Adipose tissue (tissue), 3 donors: ENCODE results near the gene MAP4K2. TPM values are rescaled to one million over a fixed set of nuclear protein-coding genes. Genes with fewer than 3 reads are reported as not detected.

ENCODE experiments used
- H3K27ac ChIP-seq: one replicate; pipeline ENCODE4 v1.5.1; 2013; ENCODE audit warnings: low read depth, low read length
- WGBS, 3 donors: extraction: QIAGEN DNeasy Blood & Tissue Kit; methylation state at CpG; one replicate each; pipeline ENCODE4 v1.1.7; 2013; 5-methylcytosine and 5-hydroxymethylcytosine counted together
- polyA plus RNA-seq, 3 donors: library from polyadenylated mRNA; stranded (reverse); fragments of 200-250 nt; gene quantifications; one replicate each; pipeline ENCODE4 v1.2.3, GENCODE V29; 2013
- donor health status: healthy with polysubstance abuse.
- donor health status: Bipolar disorder and iron deficiency.
- donor health status: healthy.

The MAP4K2 gene
- polyA plus RNA-seq, 3 donors, result 6.4 to 23.2 (median 15.4) TPM

- 88 to 91% (median 89%) methylated on average over 20 to 24 of the region's 24 CpGs for WGBS, 3 donors
- no peak overlapping the region for H3K27ac ChIP-seq
Observed at GRCh38 chr11:64839887-64840782, 37.1 kb upstream of the MAP4K2 start.

- 86 to 91% (median 89%) methylated on average over 13 of the region's 13 CpGs for WGBS, 3 donors
- no peak overlapping the region for H3K27ac ChIP-seq
Observed at GRCh38 chr11:64839335-64839734, 36.3 kb upstream of the MAP4K2 start.

DNA sequence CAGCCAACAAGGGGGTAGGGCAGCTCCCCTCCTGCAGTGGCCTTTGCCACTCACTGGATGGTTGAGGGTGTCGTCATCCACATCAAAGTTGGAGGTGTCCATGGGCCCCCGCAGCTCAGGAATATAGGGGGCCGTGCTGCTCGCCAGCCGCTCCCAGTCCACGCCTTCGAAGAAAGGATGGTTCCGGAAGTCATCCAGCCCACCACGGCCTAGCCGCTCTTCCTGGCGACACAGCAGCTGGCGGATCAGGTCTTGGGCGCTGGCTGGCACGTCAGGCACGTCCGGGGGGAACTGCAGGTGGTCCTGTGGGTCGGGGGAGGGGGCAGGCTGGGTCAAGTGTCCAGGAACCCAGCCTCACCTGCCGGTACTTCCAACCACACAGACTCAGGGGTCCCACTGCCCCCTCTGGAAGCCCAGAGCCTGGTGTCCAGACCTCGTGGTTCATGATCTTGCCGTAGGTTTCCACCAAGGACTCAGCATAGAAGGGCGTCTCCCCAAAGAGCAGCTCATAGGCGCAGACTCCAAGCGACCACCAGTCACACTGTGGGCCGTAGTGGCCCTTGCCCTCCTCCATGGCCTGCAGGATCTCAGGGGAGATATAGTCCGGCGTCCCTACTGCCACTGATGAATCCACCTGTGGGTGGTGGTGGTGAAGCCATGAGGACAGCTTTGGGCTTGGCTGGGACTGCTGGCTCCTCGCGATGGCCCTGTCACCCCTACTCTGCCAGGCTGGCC is 35.8 kb upstream of the MAP4K2 start:
- WGBS, 3 donors, result 91 to 95% (median 93%) methylated on average over 28 of the region's 28 CpGs
- H3K27ac ChIP-seq, result no peak overlapping the region

DNA sequence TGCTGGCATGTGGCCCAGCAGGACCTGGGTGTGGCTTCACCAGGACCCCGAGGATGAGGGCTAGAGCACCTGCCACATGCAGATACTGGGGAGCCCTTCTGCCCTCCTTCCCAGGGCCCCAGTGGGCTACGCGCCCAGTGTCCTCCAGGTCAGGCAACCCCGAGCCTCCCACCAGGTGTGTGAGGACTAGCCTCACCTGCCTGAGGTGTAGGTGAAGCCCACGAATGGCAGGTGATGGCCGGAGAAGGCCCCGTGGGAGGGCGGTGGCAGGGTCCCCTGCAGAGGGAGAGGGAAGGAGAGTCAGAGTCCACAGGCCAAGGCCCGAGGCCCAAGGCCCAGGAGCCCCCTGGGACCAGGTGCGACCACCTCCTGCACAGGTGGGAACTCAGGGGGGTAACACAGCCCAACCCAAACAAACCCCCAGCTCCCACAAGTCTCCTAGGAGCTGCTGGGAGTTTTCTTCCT is 34.9 kb upstream of the MAP4K2 start:
- WGBS, 3 donors, result 91 to 98% (median 91%) methylated on average over 4 to 10 of the region's 10 CpGs
- H3K27ac ChIP-seq, result no peak overlapping the region

DNA sequence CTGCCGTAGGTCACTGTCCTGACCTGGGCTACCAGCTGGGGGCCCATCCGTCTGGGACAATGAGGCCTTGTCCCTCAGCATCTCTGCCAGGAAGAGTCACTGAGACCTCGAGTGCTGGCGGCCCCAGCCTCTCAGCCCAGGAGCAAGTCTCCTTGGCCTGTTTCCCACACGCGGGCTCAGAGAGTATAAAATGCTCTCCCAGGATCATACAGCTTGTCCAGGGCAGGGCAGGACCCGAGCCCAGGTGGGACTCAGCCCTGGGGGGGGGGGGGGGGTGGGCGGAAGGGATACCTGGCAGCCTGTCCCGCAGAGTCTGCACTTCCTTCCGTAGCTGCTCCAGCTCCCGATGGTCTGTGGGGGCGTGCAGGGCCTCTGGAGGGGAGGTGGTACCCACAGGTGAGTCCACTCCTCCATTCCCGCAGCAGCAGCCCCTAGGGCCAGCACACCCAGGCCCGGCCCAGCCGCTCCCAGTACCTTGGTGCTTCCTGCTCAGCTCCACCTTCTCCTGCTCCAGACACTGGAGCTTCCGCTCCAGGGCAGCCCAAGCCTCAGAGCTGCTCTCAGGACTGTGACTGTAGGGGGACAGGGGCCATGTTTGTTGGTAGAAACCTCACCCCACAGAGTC is 33.5 kb upstream of the MAP4K2 start:
- no peak overlapping the region for H3K27ac ChIP-seq
- WGBS, 3 donors, result 80 to 89% (median 86%) methylated on average over 14 to 16 of the region's 16 CpGs

DNA sequence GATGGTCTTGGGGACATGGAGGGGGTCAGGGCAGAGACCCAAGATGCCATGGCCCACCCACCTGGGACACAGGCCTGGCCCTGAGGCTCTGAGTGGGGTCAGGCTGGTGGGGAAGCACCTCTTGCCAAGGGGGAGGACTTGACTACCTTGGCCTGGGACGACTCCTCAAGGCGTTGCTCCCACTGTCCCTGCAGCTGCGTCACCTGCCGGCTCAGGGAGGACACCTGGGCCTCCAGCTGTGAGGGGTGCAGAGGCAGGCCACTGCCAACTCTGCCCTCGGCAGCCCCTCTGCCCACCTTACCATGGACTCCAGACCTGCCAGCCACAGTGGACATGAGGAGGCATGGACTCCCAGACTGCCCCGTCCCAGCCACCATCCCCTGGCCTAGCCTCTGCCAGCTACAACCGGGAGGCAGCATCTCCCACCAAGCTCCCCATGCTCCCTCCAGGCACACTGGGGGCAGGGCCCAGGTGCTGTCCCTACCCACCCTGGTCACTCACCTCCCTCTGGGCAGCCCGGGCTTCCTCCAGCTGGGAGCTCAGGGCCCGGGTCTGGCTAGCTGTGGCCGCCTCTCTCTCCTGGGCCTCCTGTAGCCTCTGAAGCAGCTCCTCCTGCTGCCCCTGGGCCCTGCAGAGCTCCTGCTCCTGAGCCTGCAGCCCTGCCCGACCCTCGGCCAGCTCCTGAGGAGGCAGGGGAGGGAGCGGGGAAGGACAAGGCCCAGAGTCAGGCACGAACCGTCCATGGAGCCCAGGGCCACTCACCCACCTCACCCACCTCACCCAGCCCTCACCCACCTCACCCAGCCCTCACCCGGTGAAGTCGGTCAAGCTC is 32.8 kb upstream of the MAP4K2 start:
- H3K27ac ChIP-seq, result no peak overlapping the region
- 78 to 95% (median 87%) methylated on average over 12 to 17 of the region's 17 CpGs for WGBS, 3 donors

GRCh38 chr11:64834723-64835615 is 32.0 kb upstream of the MAP4K2 start:
- H3K27ac ChIP-seq, result no peak overlapping the region
- WGBS, 3 donors, result 75 to 85% (median 82%) methylated on average over 28 to 29 of the region's 29 CpGs

- WGBS, 3 donors, result 91 to 94% (median 93%) methylated on average over 23 to 25 of the region's 25 CpGs
- no peak overlapping the region for H3K27ac ChIP-seq
Observed at GRCh38 chr11:64834031-64834722, 31.2 kb upstream of the MAP4K2 start.

GRCh38 chr11:64833509-64833908 is 30.5 kb upstream of the MAP4K2 start:
- no peak overlapping the region for H3K27ac ChIP-seq
- WGBS, 3 donors, result 87 to 89% (median 89%) methylated on average over 9 to 10 of the region's 10 CpGs

DNA sequence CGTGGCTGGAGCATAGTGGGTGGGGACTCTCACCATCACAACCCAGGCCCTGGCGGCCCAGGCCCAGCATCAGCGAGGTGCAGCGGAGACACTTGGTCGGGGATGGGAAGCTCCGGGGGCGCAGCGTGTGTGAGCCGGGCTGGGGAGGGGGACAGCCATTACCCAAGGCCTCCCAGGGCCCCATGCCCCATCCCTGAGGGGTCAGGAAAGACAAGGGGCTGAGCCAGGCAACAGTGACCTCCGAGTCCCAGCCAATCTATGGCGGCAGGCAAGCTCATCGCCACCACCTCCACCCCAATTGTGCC is 30.1 kb upstream of the MAP4K2 start:
- 87 to 95% (median 90%) methylated on average over 12 of the region's 12 CpGs for WGBS, 3 donors
- no peak overlapping the region for H3K27ac ChIP-seq

- 92 to 96% (median 93%) methylated on average over 17 to 21 of the region's 21 CpGs for WGBS, 3 donors
- no peak overlapping the region for H3K27ac ChIP-seq
Observed at GRCh38 chr11:64832467-64833197, 29.6 kb upstream of the MAP4K2 start.

- WGBS, 3 donors, result 87 to 91% (median 89%) methylated on average over 24 of the region's 24 CpGs
- H3K27ac ChIP-seq, result no peak overlapping the region
Observed at GRCh38 chr11:64831411-64831891, 28.4 kb upstream of the MAP4K2 start.

DNA sequence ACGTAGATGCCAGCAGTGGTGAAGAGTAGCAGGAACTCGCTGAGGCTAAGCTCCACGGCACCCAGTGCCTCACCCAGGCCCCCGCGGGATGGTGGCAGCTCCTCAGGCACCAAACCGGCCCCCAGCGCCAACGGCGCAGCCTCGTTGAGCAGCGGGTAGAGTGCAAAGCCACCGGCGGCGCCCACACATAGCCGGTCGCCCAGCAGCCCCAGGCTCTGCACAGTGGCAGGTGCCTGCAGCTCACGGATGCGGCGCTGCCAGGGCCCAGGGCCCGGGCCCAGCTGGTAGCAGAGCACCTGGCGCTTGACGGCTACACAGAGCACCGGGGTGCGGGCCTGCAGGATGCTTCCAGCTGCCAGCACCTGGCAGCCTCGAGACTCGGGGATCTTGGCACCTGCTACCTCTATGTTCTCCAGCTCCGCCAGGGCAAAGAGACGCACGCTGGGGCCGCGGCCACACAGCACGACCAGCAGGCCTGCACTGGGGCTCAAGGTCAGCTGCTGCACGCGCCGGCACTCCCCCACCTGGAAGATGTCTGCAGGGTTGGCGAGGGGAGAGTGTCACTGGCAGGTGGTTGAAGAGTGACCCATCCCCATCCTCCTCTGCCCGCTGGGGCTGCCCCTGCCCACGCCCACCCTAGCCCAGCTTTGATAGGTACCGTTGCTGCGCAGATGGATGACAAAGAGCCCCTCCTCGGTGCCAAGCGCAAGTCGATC is 26.7 kb upstream of the MAP4K2 start:
- 90 to 94% (median 93%) methylated on average over 43 of the region's 43 CpGs for WGBS, 3 donors
- no peak overlapping the region for H3K27ac ChIP-seq

- no peak overlapping the region for H3K27ac ChIP-seq
- 94 to 95% (median 95%) methylated on average over 22 of the region's 22 CpGs for WGBS, 3 donors
Observed at GRCh38 chr11:64827451-64827839, 24.4 kb upstream of the MAP4K2 start.

DNA sequence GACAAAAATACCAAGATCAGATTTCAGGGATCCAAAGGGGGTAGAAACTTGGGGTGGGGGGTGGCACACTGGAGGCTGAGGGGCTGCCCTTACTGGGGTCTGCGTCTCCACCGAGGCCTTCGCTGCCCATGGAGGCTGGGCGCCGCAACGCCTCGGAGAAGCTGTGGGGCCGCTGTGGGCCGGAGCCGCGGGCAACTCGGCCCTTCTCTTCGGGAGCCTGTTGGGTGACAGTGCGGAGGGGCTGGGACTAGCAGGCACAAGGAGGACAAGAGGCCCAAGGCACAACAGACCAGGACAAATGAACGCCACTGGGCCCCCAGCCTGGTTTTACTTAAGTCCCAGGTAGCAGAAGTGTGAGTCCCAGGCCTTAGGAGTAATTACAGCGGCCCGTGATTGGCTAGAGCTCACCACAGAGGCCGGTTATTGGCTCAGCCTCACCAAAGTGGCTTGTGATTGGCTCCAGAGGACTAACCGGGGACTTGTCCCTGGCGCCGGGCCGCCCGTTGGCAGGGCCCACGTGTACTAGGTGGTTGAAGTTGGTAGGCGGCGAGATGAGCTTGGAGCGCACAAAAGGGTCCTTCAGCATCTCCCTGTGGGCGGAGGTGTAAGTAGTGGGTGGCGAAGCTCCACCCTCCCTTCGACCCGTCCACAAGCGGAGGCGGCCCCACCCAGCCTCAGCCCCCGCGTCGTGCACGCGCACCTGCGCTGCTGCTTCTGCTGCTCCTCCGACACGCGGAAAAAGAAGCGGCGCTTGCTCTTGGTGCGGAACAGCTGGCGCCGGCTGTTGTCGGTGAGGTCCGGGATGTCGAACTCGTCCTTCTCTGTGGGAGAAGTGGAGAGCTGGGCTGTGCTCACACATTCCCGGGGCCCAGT is 23.8 kb upstream of the MAP4K2 start:
- H3K27ac ChIP-seq, result no peak overlapping the region
- WGBS, 3 donors, result 88 to 93% (median 91%) methylated on average over 52 of the region's 52 CpGs
